ENCODE measurements around the gene UTP4. TPM values are rescaled to one million over a fixed set of nuclear protein-coding genes. Genes with fewer than 3 reads are reported as not detected.

UTP4 gene
- total RNA-seq, 2 donors from 2014 or later: 11.4 to 29.6 TPM

- no peak for TF ChIP-seq CTCF (IDR thresholded peaks at IDR 0.05)
- H3K9me3 ChIP-seq: no peaks in the 10 kb centered on the region
- H3K4me1 ChIP-seq: peaks cover 0 to 36% of the 10 kb centered on the region in 2 donors
- peak overlapping the region in 1 of 2 donors; percentile 61 for H3K4me3 ChIP-seq
- no peaks in the 10 kb centered on the region for H3K36me3 ChIP-seq
- H3K27ac ChIP-seq: no peak overlapping the region
- no peaks in the 10 kb centered on the region for H3K27me3 ChIP-seq
- no peak for DNase-seq (ENCODE audit: low spot score)
Measured at GRCh38 chr16:69108064-69108904, 24.2 kb upstream of the UTP4 start.

- H3K27ac ChIP-seq: no peak overlapping the region
- DNase-seq (ENCODE audit: low spot score): no peak
- no peak for TF ChIP-seq CTCF (IDR thresholded peaks at IDR 0.05)
- no peak overlapping the region for H3K4me3 ChIP-seq
- H3K4me1 ChIP-seq: peaks cover 0 to 36% of the 10 kb centered on the region in 2 donors
- no peaks in the 10 kb centered on the region for H3K9me3 ChIP-seq
- no peaks in the 10 kb centered on the region for H3K27me3 ChIP-seq
- peaks cover 2% of the 10 kb centered on the region for H3K36me3 ChIP-seq
Measured at GRCh38 chr16:69108905-69109252, 23.6 kb upstream of the UTP4 start.

GRCh38 chr16:69109486-69110270 is 22.8 kb upstream of the UTP4 start:
- Histone ChIP-seq H3K27me3 (no peaks in the 10 kb centered on the region), H3K27ac (no peak overlapping the region), H3K4me3 (no peak overlapping the region), H3K9me3 (no peaks in the 10 kb centered on the region), H3K36me3 (peaks cover 10% of the 10 kb centered on the region), H3K4me1 (peaks cover 0 to 36% of the 10 kb centered on the region in 2 donors)
- no peak for TF ChIP-seq CTCF (IDR thresholded peaks at IDR 0.05)
- DNase-seq (ENCODE audit: low spot score): no peak

GRCh38 chr16:69110406-69110805 is 22.0 kb upstream of the UTP4 start:
- Histone ChIP-seq H3K4me3 (no peak overlapping the region), H3K27ac (no peak overlapping the region), H3K9me3 (no peaks in the 10 kb centered on the region), H3K36me3 (peaks cover 14% of the 10 kb centered on the region), H3K4me1 (peaks cover 0 to 32% of the 10 kb centered on the region in 2 donors), H3K27me3 (no peaks in the 10 kb centered on the region)
- TF ChIP-seq CTCF (IDR thresholded peaks at IDR 0.05): no peak
- no peak for DNase-seq (ENCODE audit: low spot score)

- no peak for TF ChIP-seq CTCF (IDR thresholded peaks at IDR 0.05)
- Histone ChIP-seq H3K9me3 (no peaks in the 10 kb centered on the region), H3K27me3 (no peaks in the 10 kb centered on the region), H3K4me3 (no peak overlapping the region), H3K27ac (no peak overlapping the region), H3K36me3 (peaks cover 14% of the 10 kb centered on the region), H3K4me1 (peaks cover 0 to 27% of the 10 kb centered on the region in 2 donors)
- no peak for DNase-seq (ENCODE audit: low spot score)
Measured at GRCh38 chr16:69111216-69111875, 21.1 kb upstream of the UTP4 start.
